GM20431 (cell line): ENCODE data around the gene SLC45A3.

Source experiments
- in situ Hi-C: fragments of 300-500 bp; cut with MseI, MboI; formaldehyde crosslinking; loops from one replicate; pipeline ENCODE4 v1.15.0; 2020; ENCODE audit warnings: low sequenced_read_pairs; ENCODE audit not compliant: unreplicated experiment

SLC45A3 gene

DNA sequence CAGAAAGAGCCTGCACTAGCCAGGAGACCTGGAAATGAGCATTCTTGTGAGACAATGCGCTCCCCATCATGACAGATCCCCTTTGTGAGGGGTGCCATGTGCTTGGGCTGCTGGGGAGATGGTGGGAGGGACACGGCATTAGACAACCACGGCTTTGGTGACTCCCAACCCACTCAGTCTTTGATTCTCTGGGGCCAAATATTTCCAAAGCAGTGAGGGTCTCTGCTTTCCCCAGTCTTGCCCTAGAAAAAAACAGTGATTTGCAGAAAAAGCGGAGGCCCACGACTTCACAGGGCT is 10.2 kb downstream of the SLC45A3 start:
- in situ Hi-C loops = no loop called here

DNA sequence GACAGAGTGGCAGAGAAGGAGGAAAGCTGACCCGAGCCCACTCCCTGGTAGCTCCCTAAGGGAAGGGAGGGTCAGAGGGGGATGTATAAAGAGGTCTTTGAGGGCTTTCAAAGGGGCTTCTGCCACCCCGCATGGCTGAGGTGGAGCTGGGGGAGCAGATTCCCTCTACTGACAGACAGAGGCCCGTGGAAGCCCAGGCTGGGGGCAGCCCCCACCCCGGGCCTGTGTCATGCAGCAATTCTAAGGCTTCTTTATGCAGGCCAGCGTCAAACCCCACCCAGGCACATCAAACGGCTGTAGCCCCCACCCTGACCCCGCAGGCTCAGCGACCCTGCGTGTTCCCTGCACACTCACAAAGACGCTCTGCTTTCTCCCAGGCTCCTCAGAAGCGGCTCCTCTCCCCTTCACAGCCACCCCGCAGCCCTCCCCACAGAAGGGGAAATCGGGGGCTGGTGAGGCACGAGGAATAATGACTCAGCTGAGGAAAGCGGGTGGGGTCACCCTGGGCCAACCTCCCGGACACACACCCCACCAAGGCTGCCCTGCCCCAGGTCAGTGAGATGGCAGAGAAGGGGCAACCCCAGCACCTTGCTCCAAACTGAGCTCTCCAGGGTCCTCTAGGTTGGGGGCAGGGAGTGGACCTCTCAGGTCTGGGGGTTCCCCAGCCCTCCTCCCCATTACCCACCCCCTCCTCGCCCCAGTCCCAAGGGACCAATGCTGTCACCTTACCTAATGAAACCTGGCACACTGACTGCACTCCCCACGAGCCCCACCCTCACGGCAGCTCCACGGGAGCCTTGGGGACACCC is 10.8 kb downstream of the SLC45A3 start:
- in situ Hi-C loops = no loop called here

DNA sequence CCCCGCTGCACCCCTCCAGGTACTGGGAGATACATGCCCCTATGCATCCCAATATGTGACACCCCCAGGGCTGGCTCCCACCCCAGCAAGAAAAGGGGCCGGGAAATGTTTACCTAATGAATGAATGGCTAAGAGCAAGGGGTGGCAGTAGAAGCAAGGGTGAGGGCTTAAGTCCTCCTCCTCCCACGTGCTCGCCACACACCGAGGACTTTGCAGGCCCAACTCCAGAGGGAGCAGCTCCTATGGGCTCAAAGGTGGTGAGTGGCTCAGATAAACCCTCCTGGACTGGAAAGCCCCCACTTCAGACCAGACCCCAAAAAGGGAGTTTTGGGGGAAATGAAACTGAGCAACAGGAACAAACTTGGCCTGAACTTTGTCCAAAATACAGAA is 11.4 kb downstream of the SLC45A3 start:
- in situ Hi-C loops = no loop called here

DNA sequence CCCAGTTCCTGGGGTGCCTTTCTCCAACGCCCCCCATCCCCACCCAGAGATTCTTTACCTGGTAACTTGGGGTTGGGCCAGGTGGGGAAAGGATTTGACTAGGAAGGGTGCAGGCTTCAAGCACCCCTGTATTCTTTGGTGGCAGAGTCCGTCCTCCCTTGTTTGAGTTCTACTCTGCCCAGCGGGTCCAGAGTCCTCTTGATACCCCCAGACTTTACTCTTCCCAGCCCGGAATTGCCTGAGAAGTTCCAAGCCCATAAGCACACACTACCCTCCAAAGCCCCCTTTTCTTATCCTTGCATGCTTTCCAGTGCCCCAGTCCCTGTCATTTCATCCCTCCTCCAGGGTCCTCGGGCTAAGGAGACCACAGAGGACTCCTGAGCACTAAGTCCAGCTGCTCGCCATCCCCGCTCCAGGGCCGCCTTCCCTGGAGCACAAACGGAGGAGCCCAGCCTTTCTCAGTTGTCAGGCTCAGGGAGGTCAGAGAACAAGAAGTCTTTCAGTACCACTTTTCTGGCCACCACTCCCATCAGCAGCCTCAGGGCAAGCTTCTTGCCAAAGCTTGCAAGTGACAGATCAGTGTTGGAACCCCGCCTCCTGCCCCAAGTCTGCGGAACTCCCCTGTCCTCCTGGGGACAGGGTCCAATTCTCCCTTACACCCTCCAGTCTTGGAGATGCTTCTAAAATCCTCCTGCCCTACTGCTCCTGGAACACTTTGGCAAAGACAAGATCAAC is 12.2 kb downstream of the SLC45A3 start:
- in situ Hi-C loops = no loop called here

DNA sequence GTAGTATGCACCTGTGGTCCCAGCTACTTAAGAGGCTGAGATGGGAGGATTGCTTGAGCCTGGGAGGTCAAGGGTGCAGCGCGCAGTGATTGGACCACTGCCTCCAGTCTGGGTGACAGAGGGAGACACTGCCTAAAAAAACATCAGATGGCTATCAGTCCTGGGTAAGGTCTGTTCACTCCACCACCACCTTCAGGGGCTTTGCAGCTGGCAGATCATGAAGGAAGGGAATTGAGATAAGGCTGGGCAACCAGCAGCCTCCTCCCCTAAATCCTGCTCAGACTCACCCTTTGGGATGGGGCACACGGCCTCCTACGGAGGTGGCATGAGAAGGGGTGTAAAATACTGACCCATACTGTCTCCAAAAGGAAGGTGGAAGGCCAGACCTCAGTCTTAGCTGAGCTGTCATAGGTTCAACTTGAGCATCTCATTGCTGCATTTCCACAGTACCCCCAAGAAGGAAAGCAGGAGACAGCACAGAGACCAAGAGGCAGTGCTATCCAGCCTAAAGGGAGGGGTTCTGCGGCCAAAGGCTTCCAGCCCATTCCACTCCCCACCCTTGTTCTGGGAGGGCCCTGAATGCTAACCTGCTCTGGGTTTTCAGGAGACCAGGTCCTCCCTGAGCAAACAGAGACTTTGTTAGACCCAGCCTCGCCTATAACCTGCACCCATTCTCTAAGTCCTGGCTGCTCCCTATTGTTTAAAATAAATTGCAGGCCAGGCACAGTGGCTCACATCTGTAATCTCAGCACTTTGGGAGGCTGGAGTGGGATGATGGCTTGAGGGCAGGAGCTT is 13.7 kb downstream of the SLC45A3 start:
- in situ Hi-C loops = no loop called here

DNA sequence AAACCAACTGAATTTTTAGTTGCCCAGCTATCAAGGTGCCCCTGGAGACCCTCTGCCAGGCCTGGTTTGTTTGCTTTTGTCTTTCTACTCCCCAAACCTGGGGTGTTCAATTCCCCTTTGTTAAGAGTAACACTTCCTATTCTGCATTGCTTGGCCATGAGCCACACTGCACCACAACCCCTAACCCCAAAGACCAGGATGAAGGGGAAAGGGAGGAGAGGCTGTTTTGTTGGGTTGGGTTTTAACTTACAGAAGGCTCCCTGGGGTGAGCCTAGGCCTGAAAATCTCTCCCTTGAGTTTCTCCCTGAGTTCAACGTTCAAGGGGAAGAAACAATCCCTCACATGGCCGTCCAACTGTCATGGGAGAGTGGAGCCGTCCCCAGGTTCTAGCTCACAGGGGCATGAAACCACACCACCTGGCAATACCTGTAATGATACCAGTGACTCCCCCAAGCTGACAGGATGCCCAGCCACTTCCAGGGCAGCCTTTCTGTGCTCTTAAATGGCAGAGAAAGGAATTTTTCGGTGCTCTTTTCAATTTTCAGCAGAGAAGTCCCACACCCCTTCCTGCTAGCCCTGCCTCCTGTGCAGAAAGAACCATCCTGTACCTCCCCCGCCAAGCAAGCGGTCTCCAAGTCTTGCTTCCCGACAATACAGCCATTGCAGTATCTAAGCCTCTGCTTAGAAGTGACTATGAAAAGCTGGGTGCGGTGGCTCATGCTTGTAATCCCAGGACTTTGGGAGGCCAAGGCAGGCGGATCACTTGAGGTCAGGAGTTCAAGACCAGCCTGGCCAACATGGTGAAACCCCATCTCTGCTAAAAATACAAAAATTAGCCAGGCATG is 14.9 kb downstream of the SLC45A3 start:
- in situ Hi-C loops = no loop called here

DNA sequence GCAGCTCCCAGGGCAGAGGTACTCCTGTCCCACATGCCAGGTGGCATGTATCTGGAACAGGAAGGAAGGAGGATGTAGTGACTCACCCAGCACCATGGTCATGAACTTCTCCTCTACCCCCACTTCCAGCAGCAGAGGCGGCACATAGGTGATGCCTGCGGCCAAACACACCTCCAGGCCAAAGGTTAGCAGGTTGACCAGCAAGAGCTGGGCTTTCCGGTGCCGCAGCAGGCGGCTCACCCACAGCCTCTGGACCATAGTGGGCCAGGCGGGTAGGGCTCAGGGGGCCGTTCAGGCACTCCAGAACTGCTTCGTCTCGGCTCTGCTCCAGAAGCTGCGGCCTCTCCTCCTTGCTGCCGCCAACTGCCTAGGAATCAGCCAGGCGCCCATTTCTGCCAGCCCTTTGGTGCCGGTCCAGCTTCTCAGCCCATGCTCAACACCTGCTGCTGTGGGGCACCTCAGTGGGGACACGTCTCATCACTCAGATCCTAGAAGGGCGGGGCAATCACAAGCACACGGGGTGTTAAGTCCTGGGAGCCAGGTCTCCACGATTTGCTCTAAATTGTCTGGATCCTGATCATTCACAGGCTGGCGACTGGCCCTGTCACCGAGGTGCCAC is 15.8 kb downstream of the SLC45A3 start:
- in situ Hi-C loops = no loop called here

DNA sequence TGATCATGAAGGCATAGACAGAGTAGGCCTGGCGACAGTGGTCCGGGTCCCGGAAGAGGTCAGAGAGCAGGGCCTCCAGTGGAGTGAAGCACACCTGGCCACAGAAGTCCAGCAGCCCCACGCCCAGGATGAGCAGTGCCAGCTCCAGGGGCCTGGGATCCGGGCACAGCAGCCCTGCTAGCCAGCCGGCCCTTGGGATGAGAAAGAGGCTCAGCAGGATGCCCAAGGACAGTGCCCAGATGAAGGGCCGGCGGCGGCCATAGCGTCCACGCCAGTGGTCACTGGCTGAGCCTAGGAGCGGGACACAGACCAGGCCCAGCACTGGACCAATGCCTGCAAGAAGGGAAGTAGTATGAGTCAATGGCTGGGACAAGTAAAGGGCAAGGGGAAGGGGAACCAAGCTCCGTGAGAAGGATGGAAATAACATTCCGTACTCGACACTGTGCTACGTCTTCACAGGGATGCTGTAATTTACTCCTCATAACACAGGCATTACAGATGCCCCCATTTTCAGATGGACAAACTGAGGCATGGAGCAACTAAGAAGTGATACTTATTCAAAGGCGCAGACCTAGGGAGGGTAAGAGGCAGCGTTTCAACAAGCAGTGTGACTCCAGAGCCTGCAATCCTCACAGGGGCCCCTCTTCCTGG is 16.9 kb downstream of the SLC45A3 start:
- in situ Hi-C loops = no loop called here

DNA sequence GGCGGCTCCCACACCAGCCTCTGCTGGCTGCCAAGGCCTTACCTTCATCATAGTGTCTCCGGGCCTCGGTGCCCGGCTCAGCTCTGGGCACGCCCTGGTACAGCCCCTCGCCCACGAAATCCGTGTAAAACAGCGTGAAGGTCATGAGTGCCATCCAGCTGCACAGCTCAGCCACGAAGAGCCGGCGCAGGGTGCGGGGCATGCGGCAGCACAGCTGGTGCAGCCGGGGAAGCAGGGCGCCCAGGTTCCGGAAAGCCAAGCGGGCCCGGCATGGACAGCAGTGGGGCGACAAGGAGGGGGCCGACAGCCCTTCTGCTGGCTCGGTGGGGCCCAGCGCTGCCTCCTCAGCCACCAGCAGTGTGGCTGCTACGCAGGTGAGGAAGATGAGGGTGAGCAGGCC is 17.5 kb downstream of the SLC45A3 start:
- in situ Hi-C loops = no loop called here

DNA sequence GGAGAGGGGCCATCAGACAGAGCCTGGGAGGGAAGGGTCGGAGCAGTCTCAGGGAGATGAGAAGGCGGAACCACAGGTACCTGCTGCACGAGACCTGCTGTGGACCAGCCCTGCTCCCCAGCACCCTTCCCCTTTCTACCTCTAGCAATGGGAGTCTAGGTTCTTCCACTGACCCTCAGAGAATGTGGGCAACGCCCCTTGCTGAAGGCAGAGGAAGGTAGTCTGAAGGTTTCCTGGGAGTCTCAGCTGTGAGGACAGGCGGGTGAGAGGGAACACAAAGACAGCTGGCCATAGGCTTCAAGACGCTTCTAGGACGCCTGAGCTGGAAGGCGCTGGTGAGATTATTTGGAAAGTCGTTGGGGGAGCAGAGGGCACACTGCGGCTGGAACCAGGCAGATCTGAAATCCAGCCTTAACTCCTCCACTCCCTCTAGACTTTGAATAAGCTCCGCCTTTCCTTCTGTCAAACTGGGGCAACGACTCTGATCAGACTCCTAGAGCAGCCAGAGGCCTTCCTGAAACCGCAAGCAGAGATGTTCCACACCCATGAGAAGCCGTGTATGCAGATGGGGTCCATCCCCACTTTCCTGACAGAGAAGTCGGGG is 18.1 kb downstream of the SLC45A3 start:
- in situ Hi-C loops = no loop called here

DNA sequence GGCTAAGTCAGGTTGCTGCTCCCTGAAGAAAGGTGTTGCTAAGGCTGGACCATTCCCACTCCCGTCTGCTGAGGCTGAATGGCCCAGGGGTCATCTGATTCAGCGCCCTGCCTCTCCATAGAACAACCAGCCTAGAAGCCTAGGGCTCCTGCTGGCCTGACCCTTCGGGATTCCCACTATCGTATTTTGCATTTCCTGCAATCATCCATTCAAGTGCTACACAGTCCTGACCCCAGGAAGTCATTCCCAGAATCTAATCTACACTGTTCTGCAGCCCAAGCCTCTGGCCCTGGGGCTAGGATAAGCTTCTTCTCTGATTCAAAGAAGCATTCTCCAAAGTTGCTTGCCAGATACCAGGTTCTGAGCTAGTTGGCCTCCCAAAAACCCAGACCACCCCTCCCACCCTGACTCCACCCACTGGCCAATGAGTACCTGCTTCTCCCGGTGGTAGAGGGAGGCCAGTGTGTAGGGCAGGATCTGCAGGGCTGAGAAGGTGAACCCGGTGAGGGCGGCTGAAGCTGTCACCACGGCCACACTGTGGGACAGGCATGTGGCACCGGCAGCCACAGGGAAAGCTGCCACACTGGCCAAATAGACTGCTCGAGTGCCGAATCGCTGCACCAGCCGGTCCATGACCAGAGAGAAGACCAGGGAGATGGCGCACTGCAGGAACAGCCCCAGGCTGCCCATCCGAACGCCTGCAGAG is 18.7 kb downstream of the SLC45A3 start:
- in situ Hi-C loops = no loop called here

DNA sequence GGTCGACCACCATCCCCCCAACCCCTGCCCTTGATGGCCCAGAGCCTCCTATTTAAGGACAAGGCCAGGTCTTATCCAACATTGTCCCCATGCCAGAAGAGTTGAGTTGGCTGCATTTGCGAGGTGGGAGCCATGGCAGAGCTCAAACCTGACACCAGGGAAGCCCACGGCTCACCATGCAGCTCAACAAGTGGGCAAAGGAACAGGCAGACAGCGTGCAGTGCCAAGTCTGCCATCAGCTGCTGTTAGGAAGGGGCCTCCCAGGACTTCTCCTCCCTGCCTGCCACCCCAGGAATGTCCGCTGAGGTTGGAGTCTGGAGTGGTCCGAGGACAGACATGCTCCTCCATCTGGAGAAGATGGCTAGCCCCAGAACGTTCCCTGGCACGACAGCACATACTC is 19.9 kb downstream of the SLC45A3 start:
- in situ Hi-C loops = no loop called here

DNA sequence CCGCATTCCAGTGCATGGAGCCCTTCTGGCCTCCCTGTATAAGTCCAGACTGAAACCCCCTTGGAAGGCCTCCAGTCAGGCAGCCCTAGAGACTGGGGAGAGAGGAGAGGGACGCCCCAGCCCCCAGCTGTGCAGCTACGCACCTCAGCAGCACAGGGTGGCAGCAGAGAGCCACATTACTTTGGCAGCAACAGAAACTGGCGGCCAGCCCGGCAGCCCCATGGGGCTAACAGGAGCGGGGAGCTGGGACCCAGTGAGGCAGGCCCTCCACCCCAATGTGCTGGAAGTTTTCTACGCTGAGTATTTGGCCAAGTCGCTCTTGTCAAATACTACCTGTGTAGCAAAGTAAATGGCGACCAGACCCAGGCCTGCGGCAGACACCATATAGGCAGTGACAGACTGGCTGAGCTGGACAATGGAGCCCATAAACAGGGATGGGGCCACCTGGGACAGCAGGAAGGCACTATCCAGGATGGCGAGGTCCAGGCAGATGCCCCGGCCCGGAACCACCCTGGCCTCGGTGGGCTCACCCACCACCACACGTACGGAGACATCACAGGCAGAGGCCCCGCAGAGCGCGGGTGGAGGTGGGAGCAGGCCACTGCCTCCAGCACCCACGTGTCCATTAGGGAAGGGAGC is 21.2 kb downstream of the SLC45A3 start:
- in situ Hi-C loops = no loop called here

DNA sequence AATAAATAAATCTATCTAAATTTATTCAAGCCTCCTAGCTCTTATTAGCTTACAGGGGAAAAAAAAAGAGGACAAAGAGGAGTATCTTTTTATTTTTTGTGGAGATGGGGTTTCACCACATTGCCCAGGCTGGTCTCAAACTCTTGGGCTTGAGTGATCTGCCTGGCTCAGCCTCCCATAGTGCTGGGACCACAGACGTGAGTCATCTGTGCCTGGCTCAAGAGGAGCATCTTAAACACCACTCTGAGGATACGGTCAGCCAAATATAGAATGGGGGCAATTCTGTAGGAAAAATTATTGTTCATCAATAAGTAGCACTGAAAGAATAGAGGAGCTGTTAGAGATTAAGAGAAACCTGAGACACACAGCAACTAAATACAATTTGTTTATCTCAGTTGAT is 24.1 kb downstream of the SLC45A3 start:
- in situ Hi-C loops = no loop called here

DNA sequence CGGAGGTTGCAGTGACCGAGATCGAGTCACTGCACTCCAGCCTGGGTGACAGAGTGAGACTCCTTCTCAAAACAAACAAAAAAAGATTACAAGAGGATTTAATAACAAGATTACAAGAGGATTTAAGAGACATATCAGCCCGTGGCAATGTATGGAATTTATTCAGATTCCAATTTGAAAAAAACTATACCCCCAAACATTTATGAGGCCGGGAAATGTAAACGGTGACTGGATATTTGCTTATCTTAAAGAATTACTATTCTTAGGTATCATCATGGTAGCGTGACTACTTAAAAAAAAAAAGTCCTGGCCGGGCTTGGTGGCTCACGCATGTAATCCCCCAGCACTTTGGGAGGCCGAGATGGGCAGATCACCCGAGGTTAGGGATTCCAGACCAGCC is 27.3 kb downstream of the SLC45A3 start:
- in situ Hi-C loops = no loop called here

DNA sequence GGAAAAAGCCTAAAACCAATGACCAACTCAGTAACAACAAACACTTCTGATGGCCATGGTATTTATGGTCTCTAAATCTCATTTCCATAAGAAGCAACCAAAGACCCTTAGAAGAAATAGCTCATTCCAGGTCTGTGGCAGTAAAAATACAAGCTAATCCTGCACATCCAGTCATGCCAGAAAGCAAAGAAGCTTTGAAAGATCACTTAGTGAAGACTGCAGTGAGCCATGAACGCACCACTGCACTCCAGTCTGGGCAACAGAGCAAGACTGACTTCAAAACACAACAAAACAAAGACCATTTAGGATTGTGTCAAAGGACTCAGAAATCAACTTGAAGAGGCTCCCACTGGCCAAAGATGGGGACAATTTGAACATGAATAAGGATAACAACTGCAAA is 30.1 kb downstream of the SLC45A3 start:
- in situ Hi-C loops = no loop called here

DNA sequence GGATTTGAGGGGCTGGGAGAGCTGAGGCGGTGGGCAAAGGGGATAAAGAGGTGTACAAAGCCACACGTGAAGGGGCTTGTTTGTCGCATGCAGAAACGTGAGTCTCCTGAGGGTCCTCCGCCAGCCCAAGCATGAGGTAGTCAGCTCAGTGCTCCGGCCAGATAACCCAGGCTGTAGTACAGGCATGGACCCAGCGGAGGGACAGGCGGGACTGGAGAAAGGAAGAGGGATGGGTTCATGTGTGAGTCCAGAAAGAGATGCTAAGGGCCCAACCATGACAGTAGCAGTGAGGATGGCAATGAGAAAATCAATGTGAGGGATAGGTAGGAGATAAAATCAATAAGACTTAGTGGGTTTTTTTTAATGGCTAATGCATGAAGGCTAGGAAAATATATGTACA is 34.8 kb downstream of the SLC45A3 start:
- in situ Hi-C loops = no loop called here
